H9 (cell line): Measurements from ENCODE around the gene ABCA3. TPM values are rescaled to one million over a fixed set of nuclear protein-coding genes. Genes with fewer than 3 reads are reported as not detected.

Experiments used
- DNase-seq: peaks from one replicate; pipeline ENCODE4 v3.0.0-alpha.2; 2017
- H2AFZ ChIP-seq: one replicate; pipeline ENCODE4 v1.6.1; 2013; ENCODE audit warnings: mild to moderate bottlenecking, low read length, control low read depth, moderate library complexity
- H2AK5ac ChIP-seq: 2 replicates; pipeline ENCODE4 v1.6.1; 2013; ENCODE audit warnings: low read length, control low read depth, mixed read lengths; ENCODE audit not compliant: insufficient read length
- H2BK120ac ChIP-seq: one replicate; pipeline ENCODE4 v1.6.1; 2013; ENCODE audit warnings: low read depth, mild to moderate bottlenecking, low read length, control low read depth, inconsistent platforms; ENCODE audit not compliant: poor library complexity, severe bottlenecking
- H2BK12ac ChIP-seq: 2 replicates; pipeline ENCODE4 v1.6.1; 2013; ENCODE audit warnings: low read length, control low read depth, mixed read lengths, low read depth; ENCODE audit not compliant: insufficient read length
- H2BK15ac ChIP-seq: 2 replicates; pipeline ENCODE4 v1.6.1; 2013; ENCODE audit warnings: low read depth, low read length, control low read depth
- H2BK20ac ChIP-seq: one replicate; pipeline ENCODE4 v1.6.1; 2013; ENCODE audit warnings: low read depth, mild to moderate bottlenecking, low read length, control low read depth, inconsistent platforms; ENCODE audit not compliant: poor library complexity, severe bottlenecking
- H2BK5ac ChIP-seq: 2 replicates; pipeline ENCODE4 v1.6.1; 2013; ENCODE audit warnings: low read length, control low read depth, mixed read lengths; ENCODE audit not compliant: insufficient read length
- H3K14ac ChIP-seq: 2 replicates; pipeline ENCODE4 v1.6.1; 2013; ENCODE audit warnings: low read length, control low read depth; ENCODE audit not compliant: insufficient read depth
- H3K18ac ChIP-seq: 2 replicates; pipeline ENCODE4 v1.6.1; 2013; ENCODE audit warnings: low read depth, mild to moderate bottlenecking, mixed read lengths, low read length, control low read depth; ENCODE audit not compliant: insufficient read length
- H3K23ac ChIP-seq: 2 replicates; pipeline ENCODE4 v1.6.1; 2013; ENCODE audit warnings: low read length, control low read depth, mixed read lengths, low read depth; ENCODE audit not compliant: insufficient read length
- H3K23me2 ChIP-seq: 2 replicates; pipeline ENCODE4 v1.6.1; 2013; ENCODE audit warnings: low read depth, mild to moderate bottlenecking, mixed read lengths, low read length, control low read depth; ENCODE audit not compliant: insufficient read length, poor library complexity, severe bottlenecking
- H3K27ac ChIP-seq: 2 replicates; pipeline ENCODE4 v1.5.1; 2013; ENCODE audit warnings: low read length, control low read depth, mixed read lengths, low read depth; ENCODE audit not compliant: insufficient read length
- H3K27me3 ChIP-seq: 2 replicates; pipeline ENCODE4 v1.6.1; 2013; ENCODE audit warnings: low read length, control low read depth, inconsistent platforms; ENCODE audit not compliant: insufficient read depth
- H3K4ac ChIP-seq: 2 replicates; pipeline ENCODE4 v1.6.1; 2013; ENCODE audit warnings: low read depth, mild to moderate bottlenecking, control low read depth, inconsistent platforms, low read length, moderate library complexity
- H3K4me1 ChIP-seq: 2 replicates; pipeline ENCODE4 v1.6.1; 2013; ENCODE audit warnings: low read length, control low read depth, inconsistent platforms; ENCODE audit not compliant: insufficient read depth
- H3K4me2 ChIP-seq: 2 replicates; pipeline ENCODE4 v1.6.1; 2013; ENCODE audit warnings: low read length, control low read depth, mixed read lengths; ENCODE audit not compliant: insufficient read length, insufficient read depth
- H3K56ac ChIP-seq: 2 replicates; pipeline ENCODE4 v1.6.1; 2013; ENCODE audit warnings: low read depth, mild to moderate bottlenecking, mixed read lengths, low read length, control low read depth; ENCODE audit not compliant: insufficient read length
- H3K79me1 ChIP-seq: 2 replicates; pipeline ENCODE4 v1.6.1; 2013; ENCODE audit warnings: low read depth, mild to moderate bottlenecking, moderate library complexity, low read length, control low read depth, inconsistent platforms; ENCODE audit not compliant: insufficient read depth, poor library complexity, severe bottlenecking
- H3K79me2 ChIP-seq: 2 replicates; pipeline ENCODE4 v1.6.1; 2013; ENCODE audit warnings: low read length, control low read depth, inconsistent platforms; ENCODE audit not compliant: insufficient read depth
- H3K9ac ChIP-seq: 2 replicates; pipeline ENCODE4 v1.6.1; 2013; ENCODE audit warnings: low read length, control low read depth, mixed read lengths; ENCODE audit not compliant: insufficient read length; ENCODE audit errors: extremely low read depth
- H3K9me3 ChIP-seq: one replicate; pipeline ENCODE4 v1.6.1; 2013; ENCODE audit warnings: low read depth, low read length, inconsistent platforms; ENCODE audit not compliant: control insufficient read depth
- H3T11ph ChIP-seq: one replicate; pipeline ENCODE4 v1.6.1; 2013; ENCODE audit warnings: mild to moderate bottlenecking, low read length, control low read depth, inconsistent platforms
- H4K20me1 ChIP-seq: one replicate; pipeline ENCODE4 v1.6.1; 2013; ENCODE audit not compliant: control insufficient read depth, insufficient read length, insufficient read depth
- H4K5ac ChIP-seq: 2 replicates; pipeline ENCODE4 v1.6.1; 2013; ENCODE audit warnings: low read depth, mild to moderate bottlenecking, mixed read lengths, low read length, control low read depth; ENCODE audit not compliant: insufficient read length
- H4K8ac ChIP-seq: replicated peaks from 2 replicates; pipeline ENCODE4 v1.6.1; 2013; ENCODE audit warnings: low read length, control low read depth, mixed read lengths, low read depth; ENCODE audit not compliant: insufficient read length
- H4K91ac ChIP-seq: 2 replicates; pipeline ENCODE4 v1.6.1; 2013; ENCODE audit warnings: low read depth, mild to moderate bottlenecking, moderate library complexity, mixed read lengths, low read length, control low read depth; ENCODE audit not compliant: insufficient read length
- H3K27ac Mint-ChIP-seq, 3 experiments: 2 replicates in 2 of 3; 3 replicates in 1 of 3; pipeline ENCODE4 v1.8.0; 2020 to 2021; ENCODE audit warnings: mixed read lengths in 3 of 3, mild to moderate bottlenecking in 1 of 3, moderate library complexity in 1 of 3
- H3K27me3 Mint-ChIP-seq: 2 replicates; pipeline ENCODE4 v1.8.0; 2021; ENCODE audit warnings: low read depth, mild to moderate bottlenecking, moderate library complexity, mixed read lengths
- H3K36me3 Mint-ChIP-seq, 3 experiments: 2 replicates in 2 of 3; 3 replicates in 1 of 3; pipeline ENCODE4 v1.8.0; 2020 to 2021; ENCODE audit warnings: low read depth in 3 of 3, mixed read lengths in 3 of 3; ENCODE audit not compliant: insufficient read depth in 1 of 3
- H3K4me1 Mint-ChIP-seq, 2 experiments: 2 replicates each; pipeline ENCODE4 v1.8.0; 2020; ENCODE audit warnings: mixed read lengths in 2 of 2
- H3K4me3 Mint-ChIP-seq, 2 experiments: 2 replicates in 1 of 2; 3 replicates in 1 of 2; pipeline ENCODE4 v1.8.0; 2020 to 2021; ENCODE audit warnings: mild to moderate bottlenecking in 2 of 2, mixed read lengths in 2 of 2, moderate library complexity in 1 of 2
- H3K9me3 Mint-ChIP-seq, 2 experiments: 2 replicates in 1 of 2; 3 replicates in 1 of 2; pipeline ENCODE4 v1.8.0; 2020; ENCODE audit warnings: mild to moderate bottlenecking in 2 of 2, mixed read lengths in 2 of 2, moderate library complexity in 1 of 2
- CTCF ChIP-seq: fragments of 200-600 bp; sonication (generic); conservative IDR thresholded peaks from 3 replicates; pipeline ENCODE4 v1.8.0; 2021; ENCODE audit warnings: antibody characterized with exemption, mild to moderate bottlenecking
- WGBS: extraction: QIAGEN DNeasy Blood & Tissue Kit; methylation state at CpG from one replicate; pipeline ENCODE4 v1.1.7; 2013; ENCODE audit warnings: missing lambda C conversion rate, low lambda C conversion rate, mixed read lengths; ENCODE audit not compliant: insufficient read length; ENCODE audit errors: extremely low coverage; 5-methylcytosine and 5-hydroxymethylcytosine counted together
- total RNA-seq: library from RNA; stranded (reverse); gene quantifications from 2 replicates; pipeline ENCODE4 v1.2.1, GENCODE V29; 2021

The ABCA3 gene
- total RNA-seq, 1 experiment from 2014 or later = 8.0 TPM

- Mint-ChIP-seq H3K27ac (peak overlapping the region in 1 of 3 experiments; percentile 74; a peak in 2 of 7 replicates), H3K4me1 (0 out of 4 replicates have a peak, but pooled peaks cover 0 to 3% of the 10 kb centered on the region in 2 experiments), H3K4me3 (no peak overlapping the region), H3K27me3 (peaks cover 4% of the 10 kb centered on the region), H3K9me3 (no peaks in the 10 kb centered on the region), H3K36me3 (no peaks in the 10 kb centered on the region)
- Histone ChIP-seq H3K27ac (no peak overlapping the region), H3K4me2 (no peak overlapping the region), H3K14ac (no peak overlapping the region), H3K23ac (no peak overlapping the region), H2BK12ac (no peak overlapping the region), H3K4ac (no peak overlapping the region), H4K5ac (no peak overlapping the region), H3K23me2 (no peaks in the 10 kb centered on the region), H3K27me3 (no peaks in the 10 kb centered on the region), H2BK5ac (no peak overlapping the region), H2BK15ac (no peak overlapping the region), H3T11ph (no peak overlapping the region), H3K4me1 (no peaks in the 10 kb centered on the region), H4K8ac (no peak overlapping the region), H2BK120ac (no peak overlapping the region), H3K9ac (no peak overlapping the region), H3K79me2 (no peaks in the 10 kb centered on the region), H2BK20ac (no peak overlapping the region), H4K91ac (no peak overlapping the region), H2AK5ac (no peak overlapping the region), H4K20me1 (no peaks in the 10 kb centered on the region), H2AFZ (no peak overlapping the region), H3K79me1 (no peaks in the 10 kb centered on the region), H3K9me3 (no peaks in the 10 kb centered on the region), H3K18ac (no peak overlapping the region), H3K56ac (no peak overlapping the region)
- no CpG with 5 or more reads among the region's 35 CpGs for WGBS
- DNase-seq = no peak
- TF ChIP-seq CTCF = no peak
These were observed 55.5 kb downstream of the ABCA3 start for GRCh38 chr16:2284797-2285576.
